DOHH2 (cell line): ENCODE results near the gene PGR.

ENCODE experiments used
- H3F3A ChIP-seq: fragments of 200-600 bp; sonication (generic), shearing (Covaris generic); 2 replicates; pipeline ENCODE4 v1.6.0; 2016; ENCODE audit warnings: antibody characterized with exemption, mild to moderate bottlenecking; ENCODE audit not compliant: control insufficient read depth, insufficient read depth
- H3K27ac ChIP-seq: fragments of 200-600 bp; sonication (generic); 2 replicates; pipeline ENCODE4 v1.5.1; 2014; ENCODE audit warnings: low read depth, mild to moderate bottlenecking, low read length, moderate library complexity
- H3K27me3 ChIP-seq: fragments of 200-600 bp; sonication (generic); 2 replicates; pipeline ENCODE4 v1.6.1; 2014; ENCODE audit warnings: mild to moderate bottlenecking, low read length, mixed read lengths; ENCODE audit not compliant: control insufficient read depth
- H3K36me3 ChIP-seq: fragments of 200-600 bp; sonication (generic); 2 replicates; pipeline ENCODE4 v1.6.1; 2014; ENCODE audit warnings: mild to moderate bottlenecking, low read length, moderate library complexity, mixed read lengths; ENCODE audit not compliant: control insufficient read depth
- H3K4me1 ChIP-seq: fragments of 200-600 bp; sonication (generic); 2 replicates; pipeline ENCODE4 v1.6.1; 2014; ENCODE audit warnings: mild to moderate bottlenecking, low read length, mixed read lengths; ENCODE audit not compliant: control insufficient read depth
- H3K4me2 ChIP-seq: fragments of 200-600 bp; sonication (generic); 2 replicates; pipeline ENCODE4 v1.6.0; 2014; ENCODE audit warnings: mild to moderate bottlenecking, low read length, moderate library complexity
- H3K4me3 ChIP-seq: fragments of 200-600 bp; sonication (generic); 2 replicates; pipeline ENCODE4 v1.5.1; 2014; ENCODE audit warnings: mild to moderate bottlenecking, low read length, mixed read lengths
- H3K79me2 ChIP-seq: fragments of 200-600 bp; sonication (generic); 2 replicates; pipeline ENCODE4 v1.6.1; 2014; ENCODE audit warnings: mild to moderate bottlenecking, low read length, mixed read lengths; ENCODE audit not compliant: control insufficient read depth
- H3K9me2 ChIP-seq: fragments of 200-600 bp; sonication (generic); replicated peaks from 2 replicates; pipeline ENCODE4 v1.6.1; 2014; ENCODE audit warnings: mild to moderate bottlenecking, low read length, mixed read lengths; ENCODE audit not compliant: control insufficient read depth
- H3K9me3 ChIP-seq: fragments of 200-600 bp; sonication (generic); 2 replicates; pipeline ENCODE4 v1.6.1; 2014; ENCODE audit warnings: antibody characterized with exemption, low read length, mixed read lengths; ENCODE audit not compliant: control insufficient read depth, insufficient read depth
- H4K20me1 ChIP-seq: fragments of 200-600 bp; sonication (generic); 2 replicates; pipeline ENCODE4 v1.6.0; 2014; ENCODE audit warnings: low read depth, mild to moderate bottlenecking, antibody characterized with exemption, low read length, moderate library complexity; ENCODE audit not compliant: control insufficient read depth, insufficient read depth
- CTCF ChIP-seq: fragments of 200-600 bp; sonication (generic); IDR thresholded peaks from one replicate; pipeline ENCODE4 v1.5.1; 2014; ENCODE audit warnings: antibody characterized with exemption, mild to moderate bottlenecking, low read depth, low read length; ENCODE audit not compliant: poor library complexity, severe bottlenecking
- EZH2phosphoT487 ChIP-seq: fragments of 200-600 bp; sonication (generic); IDR thresholded peaks from 2 replicates; pipeline ENCODE4 v1.6.1; 2017; ENCODE audit warnings: borderline replicate concordance, mild to moderate bottlenecking, antibody characterized with exemption, low read length, moderate library complexity, mixed read lengths

PGR gene

GRCh38 chr11:101053492-101053891 lies 76.1 kb downstream of the PGR start:
- no peak for TF ChIP-seq CTCF
- no peak for TF ChIP-seq EZH2phosphoT487
- Histone ChIP-seq H3K36me3 (no peaks in the 10 kb centered on the region), H3K4me3 (no peak overlapping the region), H3K9me2 (no peaks in the 10 kb centered on the region; the same call in 1 of the 2 replicates), H3K9me3 (no peaks in the 10 kb centered on the region), H3K4me1 (no peaks in the 10 kb centered on the region), H3K4me2 (no peak overlapping the region), H3F3A (no peaks in the 10 kb centered on the region), H3K27ac (no peak overlapping the region), H3K79me2 (no peaks in the 10 kb centered on the region), H4K20me1 (no peaks in the 10 kb centered on the region), H3K27me3 (no peaks in the 10 kb centered on the region)

- H3K9me2 ChIP-seq, result no peaks in the 10 kb centered on the region
- no peaks in the 10 kb centered on the region for H3K79me2 ChIP-seq
- no peaks in the 10 kb centered on the region for H3K36me3 ChIP-seq
- no peak overlapping the region for H3K27ac ChIP-seq
- TF ChIP-seq EZH2phosphoT487 (no peak), CTCF (no peak)
- no peaks in the 10 kb centered on the region for H3K4me1 ChIP-seq
- H3F3A ChIP-seq, result no peaks in the 10 kb centered on the region
- H3K4me2 ChIP-seq, result no peak overlapping the region
- H3K9me3 ChIP-seq, result no peaks in the 10 kb centered on the region
- no peaks in the 10 kb centered on the region for H4K20me1 ChIP-seq
- no peak overlapping the region for H3K4me3 ChIP-seq
- H3K27me3 ChIP-seq, result no peaks in the 10 kb centered on the region
These were observed 77.9 kb downstream of the PGR start for GRCh38 chr11:101051677-101052076.

GRCh38 chr11:101049813-101050212 lies 79.8 kb downstream of the PGR start:
- Histone ChIP-seq H3K36me3 (no peaks in the 10 kb centered on the region), H3K9me2 (no peaks in the 10 kb centered on the region), H3K4me2 (no peak overlapping the region), H4K20me1 (no peaks in the 10 kb centered on the region), H3F3A (no peaks in the 10 kb centered on the region), H3K79me2 (no peaks in the 10 kb centered on the region), H3K27me3 (no peaks in the 10 kb centered on the region), H3K4me1 (no peaks in the 10 kb centered on the region), H3K4me3 (no peak overlapping the region), H3K27ac (no peak overlapping the region), H3K9me3 (no peaks in the 10 kb centered on the region)
- TF ChIP-seq CTCF, result no peak
- TF ChIP-seq EZH2phosphoT487, result no peak

GRCh38 chr11:101049123-101049522 lies 80.5 kb downstream of the PGR start:
- Histone ChIP-seq H4K20me1 (no peaks in the 10 kb centered on the region), H3K4me1 (no peaks in the 10 kb centered on the region), H3K27me3 (no peaks in the 10 kb centered on the region), H3F3A (no peaks in the 10 kb centered on the region), H3K4me2 (no peak overlapping the region), H3K4me3 (no peak overlapping the region), H3K79me2 (no peaks in the 10 kb centered on the region), H3K27ac (no peak overlapping the region), H3K9me2 (no peaks in the 10 kb centered on the region), H3K9me3 (no peaks in the 10 kb centered on the region), H3K36me3 (no peaks in the 10 kb centered on the region)
- TF ChIP-seq CTCF (no peak), EZH2phosphoT487 (no peak)
